Fibroblast of lung (primary cell): Measurements from ENCODE around the gene PGD.
"Not testable (repeated sequence)": the region's sequence is repeated elsewhere in the genome, so short reads cannot be mapped to it uniquely, and the experiment has no call there.

Experiments used
- EZH2 ChIP-seq: IDR thresholded peaks from 2 replicates; pipeline ENCODE4 v1.5.1; 2012; ENCODE audit warnings: low read length, control low read depth, mild to moderate bottlenecking; ENCODE audit errors: missing control alignments
- TF ChIP-seq, protein P1 (sequence below), 2 donors: IDR thresholded peaks in 1 of 2; conservative IDR thresholded peaks in 1 of 2; 1 replicate in 1 of 2; 2 replicates in 1 of 2; pipeline ENCODE4 v1.5.1; 2011 to 2012; ENCODE audit warnings: low read length in 2 of 2, control low read depth in 1 of 2, inconsistent platforms in 1 of 2, low read depth in 1 of 2, mild to moderate bottlenecking in 1 of 2

DNA sequence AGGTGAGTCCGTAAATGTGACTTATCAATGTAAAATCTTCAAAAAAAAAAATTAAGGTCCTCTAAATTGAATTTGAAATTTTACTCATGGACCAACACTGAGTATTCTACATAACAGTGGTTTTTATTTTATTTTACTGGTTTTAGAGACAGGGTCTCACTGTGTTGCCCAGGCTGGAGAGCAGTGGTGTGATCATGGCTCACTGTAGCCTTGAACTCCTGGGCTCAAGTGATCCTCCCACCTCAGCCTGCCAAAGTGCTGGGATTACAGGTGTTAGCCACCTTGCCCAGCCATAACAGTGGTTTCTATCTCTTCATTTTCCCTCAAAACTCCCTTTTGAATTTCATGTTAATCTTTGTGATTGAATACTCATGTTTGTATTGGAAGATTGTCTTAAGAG, 17.1 kb downstream of the PGD start:
- TF ChIP-seq, protein P1, sequence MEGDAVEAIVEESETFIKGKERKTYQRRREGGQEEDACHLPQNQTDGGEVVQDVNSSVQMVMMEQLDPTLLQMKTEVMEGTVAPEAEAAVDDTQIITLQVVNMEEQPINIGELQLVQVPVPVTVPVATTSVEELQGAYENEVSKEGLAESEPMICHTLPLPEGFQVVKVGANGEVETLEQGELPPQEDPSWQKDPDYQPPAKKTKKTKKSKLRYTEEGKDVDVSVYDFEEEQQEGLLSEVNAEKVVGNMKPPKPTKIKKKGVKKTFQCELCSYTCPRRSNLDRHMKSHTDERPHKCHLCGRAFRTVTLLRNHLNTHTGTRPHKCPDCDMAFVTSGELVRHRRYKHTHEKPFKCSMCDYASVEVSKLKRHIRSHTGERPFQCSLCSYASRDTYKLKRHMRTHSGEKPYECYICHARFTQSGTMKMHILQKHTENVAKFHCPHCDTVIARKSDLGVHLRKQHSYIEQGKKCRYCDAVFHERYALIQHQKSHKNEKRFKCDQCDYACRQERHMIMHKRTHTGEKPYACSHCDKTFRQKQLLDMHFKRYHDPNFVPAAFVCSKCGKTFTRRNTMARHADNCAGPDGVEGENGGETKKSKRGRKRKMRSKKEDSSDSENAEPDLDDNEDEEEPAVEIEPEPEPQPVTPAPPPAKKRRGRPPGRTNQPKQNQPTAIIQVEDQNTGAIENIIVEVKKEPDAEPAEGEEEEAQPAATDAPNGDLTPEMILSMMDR (conservative IDR thresholded peaks at IDR 0.05 in 1 of 2, IDR thresholded peaks at IDR 0.05 in 1 of 2; ENCODE audit: low read depth in 1 of 2, low read length in 2 of 2), result not testable (repeated sequence)
- TF ChIP-seq EZH2, result not testable (repeated sequence)
